GM10847 (cell line): ENCODE measurements around the gene ARRDC4.

Experiments
- POLR2A ChIP-seq: IDR thresholded peaks from 2 replicates; pipeline ENCODE4 v1.6.1; 2011; ENCODE audit not compliant: insufficient read length; ENCODE audit errors: extremely low read depth

Gene ARRDC4

DNA sequence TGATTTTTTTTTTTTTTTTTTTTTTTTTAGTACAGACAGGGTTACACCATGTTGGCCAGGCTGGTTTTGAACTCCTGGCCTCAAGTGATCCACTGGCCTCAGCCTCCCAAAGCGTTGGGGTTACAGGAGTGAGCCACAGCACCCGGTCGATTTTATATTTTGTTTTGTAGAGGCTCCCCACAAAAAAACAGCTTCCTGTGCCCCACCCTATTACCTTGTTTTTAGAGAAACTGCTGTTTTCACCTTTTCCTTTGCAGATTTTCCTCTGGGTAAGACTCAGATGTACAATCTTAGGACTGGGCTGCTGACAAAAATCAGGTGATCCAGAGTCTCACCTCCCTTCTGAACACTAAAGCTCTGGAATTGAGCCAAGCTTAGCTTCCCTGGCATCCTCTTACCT is 20.6 kb downstream of the ARRDC4 start:
- TF ChIP-seq POLR2A, result no peak

DNA sequence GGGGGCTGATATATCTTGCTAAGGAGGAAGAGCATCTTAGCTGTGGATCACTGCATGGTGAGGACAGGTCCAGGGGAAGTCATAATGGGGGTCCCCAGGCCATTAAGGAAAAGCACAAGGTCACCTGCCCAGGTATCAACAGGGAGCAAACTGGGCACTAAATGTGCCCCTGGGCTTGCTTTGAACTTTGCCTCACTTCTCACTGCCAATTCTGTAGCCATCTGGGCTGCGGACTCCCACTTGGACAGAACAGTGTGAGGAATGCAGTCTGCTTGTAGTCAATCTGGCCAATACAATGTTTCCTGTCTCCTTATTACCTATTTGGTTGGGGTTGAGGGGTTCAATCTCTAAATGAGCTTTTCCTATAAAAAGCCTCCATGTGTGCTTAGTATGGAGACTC is 21.3 kb downstream of the ARRDC4 start:
- TF ChIP-seq POLR2A, result no peak

DNA sequence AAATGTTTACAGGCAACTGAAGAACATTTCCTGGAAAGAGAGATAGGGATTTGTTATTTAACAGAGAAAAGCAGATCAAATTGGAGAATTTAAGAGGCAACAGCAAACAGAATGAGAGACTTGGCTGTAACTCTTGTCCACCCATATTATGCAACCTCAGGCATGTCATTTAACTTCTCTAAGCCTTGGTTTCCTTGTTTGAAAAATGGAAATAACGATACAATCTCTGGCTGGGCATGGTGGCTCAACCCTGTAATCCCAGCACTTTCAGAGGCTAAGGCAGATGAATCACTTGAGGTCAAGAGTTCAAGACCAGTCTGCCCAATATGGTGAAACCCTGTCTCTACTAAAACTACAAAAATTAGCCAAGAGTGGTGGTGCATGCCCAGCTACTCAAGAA is 23.7 kb downstream of the ARRDC4 start:
- no peak for TF ChIP-seq POLR2A

DNA sequence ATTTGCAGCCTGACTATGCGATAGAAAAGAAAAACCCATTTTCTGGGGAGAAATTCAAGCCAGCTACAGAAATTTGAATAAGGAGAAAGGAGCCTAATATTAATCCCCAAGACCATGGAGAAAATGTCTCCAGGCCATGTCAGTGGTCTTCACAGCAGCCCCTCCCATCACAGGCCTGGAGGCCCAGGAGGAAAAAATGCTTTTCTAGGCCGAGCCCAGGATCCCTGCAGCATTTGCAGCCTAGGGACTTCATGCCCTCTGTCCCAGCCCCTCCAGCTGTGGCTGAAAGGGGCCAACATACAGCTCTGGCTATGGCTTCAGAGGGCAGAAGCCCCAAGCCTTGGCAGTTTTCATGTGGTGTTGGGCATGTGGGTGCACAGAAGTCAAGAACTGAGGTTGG is 26.3 kb downstream of the ARRDC4 start:
- no peak for TF ChIP-seq POLR2A

DNA sequence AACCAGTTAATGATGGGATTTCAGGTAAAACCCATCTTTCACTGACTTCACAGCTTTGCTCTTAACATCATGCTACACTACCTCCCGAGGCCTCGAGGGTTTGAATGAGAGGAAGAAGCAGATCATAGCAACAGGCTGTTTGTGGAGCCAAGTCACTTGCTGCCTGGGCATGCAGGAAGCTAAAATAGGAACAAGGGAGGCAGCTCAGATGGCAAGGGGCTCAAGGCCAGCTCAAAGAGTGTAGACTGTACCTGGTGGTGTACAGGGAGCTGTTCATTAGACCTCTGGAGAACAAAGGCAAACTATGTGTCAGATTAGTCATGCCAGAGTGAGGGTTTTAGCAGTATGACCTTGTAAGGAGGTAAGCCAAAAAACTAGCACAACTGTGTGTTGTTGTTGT is 28.8 kb downstream of the ARRDC4 start:
- TF ChIP-seq POLR2A, result no peak

DNA sequence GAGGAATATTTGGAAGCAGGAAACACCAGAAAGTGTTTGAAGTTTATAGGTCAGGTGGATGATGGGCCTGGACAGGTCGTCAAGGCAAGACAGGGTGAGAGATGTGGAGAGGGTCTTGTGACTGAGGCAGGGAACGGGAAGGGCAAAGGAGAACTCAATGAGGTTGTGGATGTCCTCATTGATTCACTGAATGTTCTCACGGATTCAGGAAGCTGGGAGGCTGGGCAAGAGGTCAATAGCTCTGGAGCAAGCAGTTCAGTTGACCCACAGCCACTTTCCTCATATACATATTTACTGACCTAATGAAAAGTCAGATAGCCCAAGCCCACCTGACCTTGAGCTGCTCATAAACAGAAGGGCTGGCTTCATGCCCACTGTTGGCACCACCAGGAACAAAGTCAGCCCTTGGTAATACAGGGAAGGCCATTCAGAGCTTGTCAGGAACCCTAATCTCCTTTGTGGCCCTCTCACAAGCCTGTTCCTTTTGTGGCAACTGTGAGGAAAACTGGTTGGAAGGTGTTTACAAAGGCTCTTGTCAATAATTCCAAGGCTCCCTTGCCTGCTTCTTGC is 31.6 kb downstream of the ARRDC4 start:
- no peak for TF ChIP-seq POLR2A

DNA sequence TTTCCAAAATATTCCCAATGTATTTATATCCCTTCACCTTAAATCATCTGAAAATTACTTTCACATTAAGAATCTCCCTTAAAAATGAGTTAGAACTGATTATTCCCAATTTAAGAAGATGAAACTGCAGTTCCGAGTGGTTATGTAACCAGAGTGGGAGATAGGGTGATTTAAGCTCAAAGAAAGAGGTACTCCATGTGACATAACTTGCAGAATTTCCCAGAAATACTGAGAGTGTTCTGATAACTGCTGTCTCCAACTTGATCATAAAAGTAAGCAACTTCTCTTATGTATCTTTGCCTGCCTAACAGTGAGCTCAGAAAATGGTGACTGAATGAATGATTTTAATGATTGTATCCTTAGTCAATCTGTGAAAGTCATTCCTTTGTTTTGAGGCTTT is 32.3 kb downstream of the ARRDC4 start:
- no peak for TF ChIP-seq POLR2A

DNA sequence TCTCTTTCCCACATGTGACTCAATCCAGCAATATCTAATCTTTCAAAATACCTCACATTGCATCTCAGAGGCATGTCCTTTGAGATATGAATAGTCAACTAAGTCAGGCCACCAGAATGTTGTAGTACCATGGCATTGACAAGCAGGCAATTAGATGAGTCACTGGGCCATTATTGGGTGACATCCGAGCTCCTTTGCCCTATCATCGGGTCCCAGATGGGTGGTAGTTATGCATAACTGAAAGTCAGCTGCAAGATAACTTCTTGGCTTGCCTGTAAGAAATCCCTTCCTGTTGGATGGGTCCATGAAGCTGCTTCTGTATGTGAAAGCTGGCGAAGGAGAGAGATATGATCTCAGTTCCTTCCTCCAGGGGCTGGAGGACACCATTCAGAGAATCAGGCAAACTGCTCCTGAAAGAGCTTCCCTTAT is 32.8 kb downstream of the ARRDC4 start:
- no peak for TF ChIP-seq POLR2A

DNA sequence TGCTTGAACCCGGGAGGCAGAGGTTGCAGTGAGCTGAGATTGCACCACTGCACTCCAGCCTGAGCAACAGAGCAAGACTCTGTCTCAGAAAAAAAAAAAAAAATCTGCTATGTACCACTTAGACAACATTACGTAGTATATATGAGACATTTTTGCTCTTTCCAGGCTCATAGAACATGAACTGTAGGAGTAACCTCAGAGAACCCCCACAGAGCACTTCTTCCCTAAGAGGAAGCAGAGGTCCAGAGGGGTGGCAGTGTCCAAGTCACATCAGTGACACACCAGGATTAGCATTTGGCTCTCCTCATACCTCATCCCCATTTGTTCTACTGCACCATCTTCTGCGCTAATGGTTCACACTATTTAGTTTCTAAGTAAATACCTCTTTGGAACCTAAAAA is 33.7 kb downstream of the ARRDC4 start:
- TF ChIP-seq POLR2A, result no peak

DNA sequence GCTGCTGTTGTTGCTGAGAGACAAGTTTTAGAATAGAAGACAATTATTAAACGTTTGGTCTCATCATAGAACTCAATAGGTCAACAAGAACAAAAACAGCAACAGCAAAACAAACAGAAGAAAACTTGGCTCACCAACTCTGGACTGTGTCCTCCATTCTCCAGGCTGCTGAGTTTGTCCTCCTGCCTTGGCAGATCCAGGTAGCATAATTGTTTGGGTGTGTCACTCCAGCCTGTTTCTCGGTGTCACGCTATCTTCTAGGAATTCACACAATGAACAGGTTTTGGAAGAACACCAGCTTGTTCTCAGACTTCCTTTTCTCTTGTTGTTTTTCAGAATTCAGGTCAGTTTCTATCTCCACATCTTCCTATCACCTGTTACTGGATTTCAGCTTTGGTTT is 34.7 kb downstream of the ARRDC4 start:
- no peak for TF ChIP-seq POLR2A

DNA sequence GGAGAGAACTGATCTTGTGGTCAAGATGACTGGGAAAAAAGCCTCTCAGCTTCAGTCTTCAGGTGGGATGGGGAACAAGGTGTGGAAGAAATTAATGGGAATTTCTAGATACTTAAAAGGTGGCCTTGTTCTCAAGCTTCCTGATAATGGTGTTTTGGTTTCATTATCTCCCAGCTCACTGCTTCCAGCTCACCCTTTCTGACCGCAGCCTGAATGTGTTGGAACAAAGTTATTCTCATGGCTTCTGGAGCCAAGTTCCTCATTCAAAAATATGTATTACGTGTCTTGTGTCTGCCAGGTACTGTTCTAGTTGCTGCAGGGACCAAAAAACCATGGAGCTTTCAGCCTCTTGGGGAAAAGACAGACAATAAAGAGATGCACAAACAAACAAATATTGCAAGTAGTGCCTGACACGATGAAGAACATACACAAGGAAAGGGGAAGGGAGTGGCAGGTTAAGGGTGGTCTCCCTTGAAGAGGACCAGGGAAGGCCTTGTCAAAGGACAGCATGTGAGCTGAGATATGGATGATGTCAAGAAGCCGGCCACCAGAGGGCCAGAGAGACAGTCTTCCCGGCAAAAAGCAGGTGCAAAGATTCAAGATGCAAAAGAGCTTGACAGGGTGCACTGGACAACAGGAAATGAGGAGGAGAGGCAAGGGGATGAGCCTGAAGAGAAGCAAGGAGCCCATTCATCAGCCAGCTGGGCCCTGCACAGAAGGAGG is 35.5 kb downstream of the ARRDC4 start:
- TF ChIP-seq POLR2A, result no peak

DNA sequence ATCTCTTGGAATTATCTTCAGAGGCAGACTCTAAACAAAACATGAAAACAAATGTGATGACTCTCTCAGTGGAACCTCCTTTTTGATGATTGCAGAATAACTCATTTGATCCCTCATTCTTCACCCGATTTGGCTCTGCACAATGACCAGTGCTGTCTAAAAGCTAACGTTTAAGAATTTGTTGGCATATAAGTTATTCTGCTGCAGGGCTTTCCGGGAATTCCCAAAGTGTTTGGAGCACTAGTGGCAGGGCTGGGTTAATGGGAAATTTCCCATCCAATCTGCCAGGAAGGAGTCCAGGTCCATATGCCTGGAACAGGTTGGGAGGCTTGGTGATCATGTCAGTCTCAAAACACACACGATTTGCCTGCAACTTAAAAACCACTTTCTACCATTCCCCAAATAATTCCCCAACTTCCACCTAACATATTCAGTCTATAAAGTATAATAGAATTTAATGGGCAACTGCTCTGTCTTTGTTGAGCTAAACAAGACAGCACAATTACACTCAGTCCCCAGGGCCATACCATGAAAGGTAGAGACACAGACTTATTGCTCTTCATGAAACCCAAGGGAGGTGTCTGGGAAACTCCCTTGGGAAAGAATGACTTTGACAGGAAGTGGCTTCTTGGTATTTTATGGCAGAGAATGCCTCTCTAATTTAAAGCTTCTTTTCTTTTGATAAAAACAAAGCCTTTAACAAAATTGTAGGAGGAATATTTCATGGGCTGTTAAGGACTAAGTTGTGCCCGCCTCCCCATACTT is 38.0 kb downstream of the ARRDC4 start:
- TF ChIP-seq POLR2A, result no peak

DNA sequence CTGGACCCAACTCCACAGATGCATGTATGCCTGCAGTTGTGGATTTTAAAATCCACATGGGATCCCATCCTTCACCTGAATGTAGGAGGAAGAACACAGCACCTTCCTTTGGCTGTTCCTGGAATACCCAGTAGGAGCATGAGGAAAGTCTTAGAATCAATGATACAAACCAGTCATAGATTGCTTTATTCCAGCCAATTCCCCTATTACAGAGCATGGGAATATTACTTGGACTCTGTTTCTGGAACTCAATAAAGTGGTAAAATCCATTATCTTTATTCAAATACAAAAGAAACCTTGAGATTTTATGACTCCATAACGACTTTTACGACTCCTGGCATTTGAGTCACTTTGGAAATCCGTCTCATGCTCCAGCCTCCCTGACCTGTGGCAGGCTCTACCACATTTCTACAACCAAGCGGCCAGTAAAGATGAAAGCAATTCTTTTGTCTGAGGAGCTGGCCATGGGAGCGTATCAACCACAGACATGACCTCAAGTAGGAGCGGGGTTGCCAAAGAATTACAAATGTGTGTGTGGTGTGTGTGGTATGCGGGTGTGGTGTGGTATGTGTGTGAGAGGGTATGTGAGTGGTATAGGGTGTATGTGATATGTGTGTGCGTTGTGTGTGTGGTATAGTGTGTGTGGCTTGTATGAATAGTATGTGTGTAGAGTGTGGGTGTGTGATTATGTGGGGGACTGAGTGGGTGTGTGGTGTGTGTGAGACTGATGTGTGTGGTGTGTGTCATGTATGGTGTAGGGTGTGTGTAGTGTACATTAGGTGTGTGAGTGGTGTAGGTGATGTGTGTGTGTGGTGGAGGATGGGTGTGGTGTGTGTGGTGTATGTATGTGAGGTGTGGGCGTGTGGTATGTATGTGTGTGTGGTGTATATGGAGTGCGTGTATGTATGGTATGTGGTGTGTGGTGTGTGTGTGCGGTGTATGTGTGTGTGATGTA is 40.0 kb downstream of the ARRDC4 start:
- no peak for TF ChIP-seq POLR2A

DNA sequence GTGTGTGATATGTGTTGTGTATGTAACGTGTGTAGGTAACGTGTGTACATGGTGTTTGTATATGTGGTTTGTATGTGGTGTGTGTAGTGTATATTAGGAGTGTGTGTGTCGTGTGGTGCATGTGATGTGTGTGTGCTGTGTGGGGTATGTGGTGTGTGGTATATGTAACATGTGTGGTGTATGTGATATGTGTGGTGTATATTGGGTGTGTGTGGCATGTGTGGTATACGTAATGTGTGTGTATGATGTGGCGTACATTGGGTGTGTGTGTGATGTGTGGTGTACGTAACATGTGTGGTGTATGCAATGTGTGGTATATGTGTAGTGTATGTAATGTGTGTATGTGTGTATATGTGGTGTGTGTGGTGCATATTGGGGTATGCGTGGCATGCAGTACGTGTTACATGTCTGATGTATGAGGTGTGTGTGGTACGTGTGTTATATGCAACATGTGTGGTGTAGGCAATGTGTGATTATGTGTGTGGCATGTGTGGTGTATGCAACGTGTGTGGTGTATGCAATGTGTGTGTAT is 41.2 kb downstream of the ARRDC4 start:
- no peak for TF ChIP-seq POLR2A

DNA sequence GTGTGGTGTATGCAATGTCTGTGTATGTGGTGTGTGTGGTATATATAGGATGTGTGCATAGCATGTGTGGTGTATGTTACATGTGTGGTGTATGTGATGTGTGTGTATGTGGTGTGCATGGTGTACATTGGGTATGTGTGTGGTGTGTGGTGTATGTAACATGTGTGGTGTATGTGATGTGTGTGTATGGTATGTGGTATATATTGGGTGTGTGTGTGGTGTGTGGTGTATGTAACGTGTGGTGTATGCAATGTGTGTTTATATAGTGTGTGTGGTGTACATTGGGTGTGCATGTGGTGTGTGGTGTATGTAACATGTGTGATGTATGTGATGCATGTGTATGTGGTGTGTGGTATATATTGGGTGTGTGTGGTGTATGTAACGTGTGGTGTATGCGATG is 41.9 kb downstream of the ARRDC4 start:
- TF ChIP-seq POLR2A, result no peak
